Liver (tissue), 9 donors: Measurements from ENCODE around the gene RALGAPA2. TPM values are rescaled to one million over a fixed set of nuclear protein-coding genes. Genes with fewer than 3 reads are reported as not detected.
A peak's percentile ranks its signal among the peaks of the same experiment; 100 is the strongest.

Experiments used
- DNase-seq: peaks from one replicate; pipeline ENCODE4 v3.0.0-alpha.2; 2017; ENCODE audit warnings: low spot score
- H3K27ac ChIP-seq, 2 donors: one replicate each; pipeline ENCODE4 v1.7.0; 2013; ENCODE audit warnings: inconsistent platforms in 2 of 2, low read length in 2 of 2, control low read depth in 1 of 2, low read depth in 1 of 2, mild to moderate bottlenecking in 1 of 2
- H3K27me3 ChIP-seq, 4 donors: one replicate each; pipeline versions ENCODE4 v1.6.1 to v1.7.0; 2013; ENCODE audit warnings: low read length in 3 of 4, inconsistent platforms in 1 of 4, mild to moderate bottlenecking in 1 of 4, moderate library complexity in 1 of 4; ENCODE audit not compliant: control insufficient read depth in 4 of 4, insufficient read depth in 4 of 4
- H3K36me3 ChIP-seq, 4 donors: one replicate each; pipeline versions ENCODE4 v1.6.1 to v1.7.0; 2013; ENCODE audit warnings: low read length in 3 of 4, mild to moderate bottlenecking in 3 of 4, low read depth in 1 of 4, moderate library complexity in 1 of 4; ENCODE audit not compliant: control insufficient read depth in 4 of 4, insufficient read depth in 3 of 4
- H3K4me1 ChIP-seq, 4 donors: one replicate each; pipeline versions ENCODE4 v1.6.1 to v1.7.0; 2013; ENCODE audit warnings: low read length in 3 of 4, mild to moderate bottlenecking in 3 of 4, moderate library complexity in 1 of 4; ENCODE audit not compliant: control insufficient read depth in 4 of 4, insufficient read depth in 4 of 4
- H3K4me3 ChIP-seq, 3 donors: one replicate each; pipeline versions ENCODE4 v1.6.1 to v1.7.0; 2013; ENCODE audit warnings: low read length in 3 of 3, control low read depth in 1 of 3, low read depth in 1 of 3, mild to moderate bottlenecking in 1 of 3
- H3K9ac ChIP-seq, 2 donors: one replicate each; pipeline ENCODE4 v1.7.0; 2013; ENCODE audit warnings: low read length in 2 of 2, mild to moderate bottlenecking in 2 of 2, moderate library complexity in 2 of 2, control low read depth in 1 of 2, low read depth in 1 of 2
- H3K9me3 ChIP-seq, 4 donors: one replicate each; pipeline versions ENCODE4 v1.6.1 to v1.7.0; 2013; ENCODE audit warnings: low read length in 3 of 4; ENCODE audit not compliant: control insufficient read depth in 4 of 4
- CTCF ChIP-seq: fragments of 150-350 bp; IDR thresholded peaks from 2 replicates; pipeline ENCODE4 v1.5.1; 2017; ENCODE audit warnings: improper control_type of control experiment, low read depth, low read length; ENCODE audit not compliant: missing input control
- EGR1 ChIP-seq, 2 donors: IDR thresholded peaks; 2 replicates each; pipeline ENCODE4 v1.6.1; 2016 to 2018; ENCODE audit warnings: antibody characterized with exemption in 2 of 2, low read depth in 2 of 2
- FOXA1 ChIP-seq: IDR thresholded peaks from 2 replicates; pipeline ENCODE4 v1.6.1; 2016; ENCODE audit warnings: antibody characterized with exemption
- FOXA2 ChIP-seq: IDR thresholded peaks from 2 replicates; pipeline ENCODE4 v1.6.1; 2016; ENCODE audit warnings: antibody characterized with exemption
- GABPA ChIP-seq, 2 donors: IDR thresholded peaks in 1 of 2; conservative IDR thresholded peaks in 1 of 2; 2 replicates each; pipeline ENCODE4 v1.6.1; 2016; ENCODE audit warnings: antibody characterized with exemption in 2 of 2, mild to moderate bottlenecking in 1 of 2, moderate library complexity in 1 of 2
- HNF4A ChIP-seq, 2 donors: conservative IDR thresholded peaks; 2 replicates each; pipeline ENCODE4 v1.6.1; 2016; ENCODE audit warnings: antibody characterized with exemption in 2 of 2, mild to moderate bottlenecking in 2 of 2
- HNF4G ChIP-seq: IDR thresholded peaks from 2 replicates; pipeline ENCODE4 v1.6.1; 2016; ENCODE audit warnings: antibody characterized with exemption
- JUND ChIP-seq, 2 donors: IDR thresholded peaks; 2 replicates each; pipeline ENCODE4 v1.6.1; 2016; ENCODE audit warnings: antibody characterized with exemption in 2 of 2
- NR2F2 ChIP-seq: IDR thresholded peaks from 2 replicates; pipeline ENCODE4 v1.6.1; 2016; ENCODE audit warnings: antibody characterized with exemption
- RAD21 ChIP-seq, 2 donors: IDR thresholded peaks; 2 replicates each; pipeline ENCODE4 v1.6.1; 2016; ENCODE audit warnings: antibody characterized with exemption in 2 of 2, mild to moderate bottlenecking in 2 of 2
- RXRA ChIP-seq, 2 donors: IDR thresholded peaks; 2 replicates each; pipeline ENCODE4 v1.6.1; 2017 to 2018; ENCODE audit warnings: antibody characterized with exemption in 2 of 2, mild to moderate bottlenecking in 1 of 2
- SP1 ChIP-seq: IDR thresholded peaks from 2 replicates; pipeline ENCODE4 v1.6.1; 2018; ENCODE audit warnings: antibody characterized with exemption, mild to moderate bottlenecking
- TAF1 ChIP-seq: conservative IDR thresholded peaks from 2 replicates; pipeline ENCODE4 v1.6.1; 2016; ENCODE audit warnings: antibody characterized with exemption, mild to moderate bottlenecking
- YY1 ChIP-seq: IDR thresholded peaks from 2 replicates; pipeline ENCODE4 v1.6.1; 2016; ENCODE audit warnings: antibody characterized with exemption, mild to moderate bottlenecking
- whole genome bisulfite sequencing: extraction: QIAGEN DNeasy Blood & Tissue Kit; methylation state at CpG from one replicate; pipeline ENCODE4 v1.1.7; 2013; 5-methylcytosine and 5-hydroxymethylcytosine counted together
- polyA plus RNA-seq, 2 donors: library from polyadenylated mRNA; stranded (reverse) in 1 of 2; unstranded in 1 of 2; fragments of 200-250 nt in 1 of 2; fragments of >200 nt in 1 of 2; fragmentation: Nextera tagmentation in 1 of 2; extraction: Ambion mirVana in 1 of 2; gene quantifications; one replicate each; pipeline versions ENCODE4 v1.2.1 to v1.2.3, GENCODE V29; 2013 to 2015
- total RNA-seq, 2 donors: library from RNA; depleted of rRNA; stranded (reverse); fragments of >200 nt; gene quantifications; one replicate each; pipeline ENCODE4 v1.2.3, GENCODE V29; 2014
- TF ChIP-seq, protein P1 (sequence below): IDR thresholded peaks from 2 replicates; pipeline ENCODE4 v1.6.1; 2016; ENCODE audit warnings: antibody characterized with exemption
- TF ChIP-seq, protein P2 (sequence below): IDR thresholded peaks from 2 replicates; pipeline ENCODE4 v1.6.1; 2016; ENCODE audit warnings: antibody characterized with exemption
- TF ChIP-seq, protein P3 (sequence below): IDR thresholded peaks from 2 replicates; pipeline ENCODE4 v1.6.1; 2016; ENCODE audit warnings: antibody characterized with exemption
- TF ChIP-seq, protein P4 (sequence below): IDR thresholded peaks from 2 replicates; pipeline ENCODE4 v1.6.1; 2016; ENCODE audit warnings: antibody characterized with exemption, mild to moderate bottlenecking
- donor health status: healthy.
- donor health status: healthy.
- donor health status: healthy.
- donor health status: healthy.
- donor health status: healthy.

The RALGAPA2 gene
- total RNA-seq (10 to 100 TPM; 14.8 to 89.9 TPM), polyA plus RNA-seq (10 to 100 TPM; 20.2 to 29.9 TPM)

GRCh38 chr20:20712474-20713243, at the start of gene RALGAPA2:
TSS of gene RALGAPA2 (minus strand) at chr20:20712644. CDS start at chr20:20712480, 164 bp downstream.
- peak within 1 kb of the TSS; percentile 82 to 85 for H3K9ac ChIP-seq
- DNase-seq, result peak; percentile 97
- TF ChIP-seq HNF4A (conservative IDR thresholded peaks at IDR 0.05), result peak in 1 of 2 donors; percentile 17
- no peak for TF ChIP-seq GABPA (IDR thresholded peaks at IDR 0.05 in 1 of 2, conservative IDR thresholded peaks at IDR 0.05 in 1 of 2)
- TF ChIP-seq SP1, result peak; percentile 71
- TF ChIP-seq FOXA2, result no peak
- no peak for TF ChIP-seq TAF1
- TF ChIP-seq JUND (IDR thresholded peaks at IDR 0.05), result no peak
- TF ChIP-seq, protein P1, sequence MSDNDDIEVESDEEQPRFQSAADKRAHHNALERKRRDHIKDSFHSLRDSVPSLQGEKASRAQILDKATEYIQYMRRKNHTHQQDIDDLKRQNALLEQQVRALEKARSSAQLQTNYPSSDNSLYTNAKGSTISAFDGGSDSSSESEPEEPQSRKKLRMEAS, result peak; percentile 45
- no peak for TF ChIP-seq CTCF
- peak; percentile 13 to 14 for TF ChIP-seq RXRA (IDR thresholded peaks at IDR 0.05)
- no peak for TF ChIP-seq EGR1 (IDR thresholded peaks at IDR 0.05; ENCODE audit: low read depth in 2 of 2)
- no peak for TF ChIP-seq FOXA1
- TF ChIP-seq, protein P2, sequence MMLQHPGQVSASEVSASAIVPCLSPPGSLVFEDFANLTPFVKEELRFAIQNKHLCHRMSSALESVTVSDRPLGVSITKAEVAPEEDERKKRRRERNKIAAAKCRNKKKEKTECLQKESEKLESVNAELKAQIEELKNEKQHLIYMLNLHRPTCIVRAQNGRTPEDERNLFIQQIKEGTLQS, result no peak
- peak; percentile 34 to 42 for TF ChIP-seq RAD21 (IDR thresholded peaks at IDR 0.05)
- peak; percentile 38 for TF ChIP-seq NR2F2
- TF ChIP-seq, protein P3, sequence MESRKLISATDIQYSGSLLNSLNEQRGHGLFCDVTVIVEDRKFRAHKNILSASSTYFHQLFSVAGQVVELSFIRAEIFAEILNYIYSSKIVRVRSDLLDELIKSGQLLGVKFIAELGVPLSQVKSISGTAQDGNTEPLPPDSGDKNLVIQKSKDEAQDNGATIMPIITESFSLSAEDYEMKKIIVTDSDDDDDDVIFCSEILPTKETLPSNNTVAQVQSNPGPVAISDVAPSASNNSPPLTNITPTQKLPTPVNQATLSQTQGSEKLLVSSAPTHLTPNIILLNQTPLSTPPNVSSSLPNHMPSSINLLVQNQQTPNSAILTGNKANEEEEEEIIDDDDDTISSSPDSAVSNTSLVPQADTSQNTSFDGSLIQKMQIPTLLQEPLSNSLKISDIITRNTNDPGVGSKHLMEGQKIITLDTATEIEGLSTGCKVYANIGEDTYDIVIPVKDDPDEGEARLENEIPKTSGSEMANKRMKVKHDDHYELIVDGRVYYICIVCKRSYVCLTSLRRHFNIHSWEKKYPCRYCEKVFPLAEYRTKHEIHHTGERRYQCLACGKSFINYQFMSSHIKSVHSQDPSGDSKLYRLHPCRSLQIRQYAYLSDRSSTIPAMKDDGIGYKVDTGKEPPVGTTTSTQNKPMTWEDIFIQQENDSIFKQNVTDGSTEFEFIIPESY, result no peak
- TF ChIP-seq YY1, result peak; percentile 80
- TF ChIP-seq HNF4G, result no peak
- TF ChIP-seq, protein P4, sequence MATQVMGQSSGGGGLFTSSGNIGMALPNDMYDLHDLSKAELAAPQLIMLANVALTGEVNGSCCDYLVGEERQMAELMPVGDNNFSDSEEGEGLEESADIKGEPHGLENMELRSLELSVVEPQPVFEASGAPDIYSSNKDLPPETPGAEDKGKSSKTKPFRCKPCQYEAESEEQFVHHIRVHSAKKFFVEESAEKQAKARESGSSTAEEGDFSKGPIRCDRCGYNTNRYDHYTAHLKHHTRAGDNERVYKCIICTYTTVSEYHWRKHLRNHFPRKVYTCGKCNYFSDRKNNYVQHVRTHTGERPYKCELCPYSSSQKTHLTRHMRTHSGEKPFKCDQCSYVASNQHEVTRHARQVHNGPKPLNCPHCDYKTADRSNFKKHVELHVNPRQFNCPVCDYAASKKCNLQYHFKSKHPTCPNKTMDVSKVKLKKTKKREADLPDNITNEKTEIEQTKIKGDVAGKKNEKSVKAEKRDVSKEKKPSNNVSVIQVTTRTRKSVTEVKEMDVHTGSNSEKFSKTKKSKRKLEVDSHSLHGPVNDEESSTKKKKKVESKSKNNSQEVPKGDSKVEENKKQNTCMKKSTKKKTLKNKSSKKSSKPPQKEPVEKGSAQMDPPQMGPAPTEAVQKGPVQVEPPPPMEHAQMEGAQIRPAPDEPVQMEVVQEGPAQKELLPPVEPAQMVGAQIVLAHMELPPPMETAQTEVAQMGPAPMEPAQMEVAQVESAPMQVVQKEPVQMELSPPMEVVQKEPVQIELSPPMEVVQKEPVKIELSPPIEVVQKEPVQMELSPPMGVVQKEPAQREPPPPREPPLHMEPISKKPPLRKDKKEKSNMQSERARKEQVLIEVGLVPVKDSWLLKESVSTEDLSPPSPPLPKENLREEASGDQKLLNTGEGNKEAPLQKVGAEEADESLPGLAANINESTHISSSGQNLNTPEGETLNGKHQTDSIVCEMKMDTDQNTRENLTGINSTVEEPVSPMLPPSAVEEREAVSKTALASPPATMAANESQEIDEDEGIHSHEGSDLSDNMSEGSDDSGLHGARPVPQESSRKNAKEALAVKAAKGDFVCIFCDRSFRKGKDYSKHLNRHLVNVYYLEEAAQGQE, result no peak
- H3K27me3 ChIP-seq, result no peaks in the 10 kb centered on the region
- H3K4me3 ChIP-seq, result peak within 1 kb of the TSS; percentile 82 to 100 (median 94)
- under 1% methylated on average over 87 of the region's 87 CpGs for WGBS
- no peaks in the 10 kb centered on the region for H3K9me3 ChIP-seq
- peak within 1 kb of the TSS; percentile 96 to 97 for H3K27ac ChIP-seq
- peaks cover 2 to 24% (median 12%) of the 10 kb centered on the region in 4 donors for H3K4me1 ChIP-seq
- no peaks in the 10 kb centered on the region for H3K36me3 ChIP-seq
